Brain pericyte (primary cell): ENCODE results near the gene CREB3L2.
"Not testable (repeated sequence)": the region's sequence is repeated elsewhere in the genome, so short reads cannot be mapped to it uniquely, and the experiment has no call there.

Source experiments
- DNase-seq: peaks from one replicate; pipeline ENCODE4 v3.0.0-alpha.2; 2012; ENCODE audit warnings: low read depth, low spot score

Gene CREB3L2

GRCh38 chr7:138001529-138002095, at the start of gene CREB3L2:
Gene CREB3L2, minus strand, starts transcription at chr7:138002086. Its CDS starts 381 bp downstream, at chr7:138001705.
- DNase-seq = peak; percentile 50

- DNase-seq = no peak
These were observed 47.7 kb upstream of the CREB3L2 start for GRCh38 chr7:138049505-138050116.

GRCh38 chr7:138047907-138048306, 46.0 kb upstream of the CREB3L2 start:
- DNase-seq = no peak

- no peak for DNase-seq
These were observed 43.0 kb upstream of the CREB3L2 start for GRCh38 chr7:138044897-138045296.

GRCh38 chr7:138040063-138040462, 38.2 kb upstream of the CREB3L2 start:
- not testable (repeated sequence) for DNase-seq

- DNase-seq = no peak
These were observed 34.2 kb upstream of the CREB3L2 start for GRCh38 chr7:138036135-138036534.

GRCh38 chr7:138033241-138033640, 31.4 kb upstream of the CREB3L2 start:
- no peak for DNase-seq

- DNase-seq = no peak
These were observed 30.9 kb upstream of the CREB3L2 start for GRCh38 chr7:138032770-138033169.

GRCh38 chr7:138032186-138032585, 30.3 kb upstream of the CREB3L2 start:
- DNase-seq = no peak

GRCh38 chr7:138030679-138031351, 28.9 kb upstream of the CREB3L2 start:
- no peak for DNase-seq

- DNase-seq = no peak
These were observed 28.1 kb upstream of the CREB3L2 start for GRCh38 chr7:138029941-138030340.

GRCh38 chr7:138029126-138029525, 27.2 kb upstream of the CREB3L2 start:
- no peak for DNase-seq

- DNase-seq = no peak
These were observed 25.2 kb upstream of the CREB3L2 start for GRCh38 chr7:138027100-138027499.

GRCh38 chr7:138025215-138026186, 23.6 kb upstream of the CREB3L2 start:
- no peak for DNase-seq

- no peak for DNase-seq
These were observed 22.9 kb upstream of the CREB3L2 start for GRCh38 chr7:138024765-138025164.

GRCh38 chr7:138024343-138024691, 22.4 kb upstream of the CREB3L2 start:
- no peak for DNase-seq

GRCh38 chr7:138023618-138024342, 21.9 kb upstream of the CREB3L2 start:
- no peak for DNase-seq

- no peak for DNase-seq
These were observed 20.0 kb upstream of the CREB3L2 start for GRCh38 chr7:138021889-138022288.

- DNase-seq = no peak
These were observed 16.1 kb upstream of the CREB3L2 start for GRCh38 chr7:138017992-138018391.

- no peak for DNase-seq
These were observed 13.2 kb upstream of the CREB3L2 start for GRCh38 chr7:138015096-138015495.

- no peak for DNase-seq
These were observed 12.8 kb upstream of the CREB3L2 start for GRCh38 chr7:138014686-138015085.
